HepG2 (cell line): Measurements from ENCODE around the gene PCIF1. TPM values are rescaled to one million over a fixed set of nuclear protein-coding genes. Genes with fewer than 3 reads are reported as not detected.

ENCODE experiments used
- ATAC-seq: fragments of 200-7000 bp; cut with Tn5 transposase; 3 replicates; pipeline ENCODE4 v1.9.1; 2020; ENCODE audit warnings: mild to moderate bottlenecking, moderate library complexity
- BruUV-seq: library from RNA; stranded (reverse); fragments of 400-500 nt; replicated peaks from 2 replicates; lab custom pipeline; 2021; lab: Mats Ljungman, UMichigan
- CTCF ChIA-PET: fragments of 300-600 bp; formaldehyde crosslinking; extraction: SDS; loops from one replicate; lab custom pipeline; 2021; ENCODE audit warnings: low total read pairs, inconsistent platforms, low intra/inter-chr PET ratio; lab: Yijun Ruan, JAX
- POLR2A ChIA-PET: fragments of 350-600 bp; sonication (Branson Sonifier 250); formaldehyde crosslinking; loops from one replicate; lab custom pipeline; 2020; ENCODE audit warnings: antibody characterized with exemption, inconsistent platforms; lab: Yijun Ruan, JAX
- DNase-seq: peaks from one replicate; pipeline ENCODE4 v3.0.0-alpha.2; 2015; ENCODE audit warnings: low spot score
- FAIRE-seq: peaks from 3 replicates; lab custom pipeline; 2011; peaks lifted over from hg19 to GRCh38; lab: Jason Lieb, UNC
- H2AFZ ChIP-seq: one replicate; pipeline ENCODE4 v1.6.1; 2011; ENCODE audit warnings: low read length, inconsistent platforms
- H3K27ac ChIP-seq: fragments of 300-600 bp; 3 replicates; pipeline ENCODE4 v1.8.0; 2011; ENCODE audit warnings: mixed run types, mild to moderate bottlenecking, mixed read lengths, low read length, inconsistent platforms; ENCODE audit not compliant: insufficient read depth; ENCODE audit errors: extremely low read length
- H3K27me3 ChIP-seq, 2 experiments: fragments of 200-600 bp in 1 of 2; 2 replicates in 1 of 2; 3 replicates in 1 of 2; pipeline versions ENCODE4 v1.6.0 to v1.8.0; 2011; ENCODE audit warnings: low read length in 2 of 2, mild to moderate bottlenecking in 2 of 2, moderate library complexity in 2 of 2, inconsistent platforms in 1 of 2; ENCODE audit not compliant: insufficient read depth in 2 of 2, control insufficient read depth in 1 of 2
- H3K36me3 ChIP-seq, 2 experiments: fragments of 200-600 bp in 1 of 2; replicated peaks in 1 of 2; 2 replicates in 1 of 2; 3 replicates in 1 of 2; pipeline versions ENCODE4 v1.5.1 to v1.8.0; 2011; ENCODE audit warnings: low read length in 2 of 2, inconsistent platforms in 1 of 2; ENCODE audit not compliant: insufficient read depth in 2 of 2, control insufficient read depth in 1 of 2
- H3K4me1 ChIP-seq: 2 replicates; pipeline ENCODE4 v1.5.1; 2012; ENCODE audit warnings: low read length, inconsistent platforms; ENCODE audit not compliant: insufficient read depth
- H3K4me2 ChIP-seq: 2 replicates; pipeline ENCODE4 v1.6.0; 2011; ENCODE audit warnings: low read depth, low read length, inconsistent platforms
- H3K4me3 ChIP-seq, 3 experiments: fragments of 200-600 bp in 1 of 3; sonication (generic), shearing (Covaris generic) in 1 of 3; replicated peaks in 1 of 3; 2 replicates each; pipeline ENCODE4 v1.5.1; 2011 to 2016; ENCODE audit warnings: low read length in 3 of 3, inconsistent platforms in 2 of 3, low read depth in 2 of 3, mild to moderate bottlenecking in 2 of 3, control low read depth in 1 of 3, mixed read lengths in 1 of 3; ENCODE audit not compliant: insufficient read depth in 1 of 3
- H3K79me2 ChIP-seq: one replicate; pipeline ENCODE4 v1.6.1; 2011; ENCODE audit warnings: low read length, inconsistent platforms; ENCODE audit not compliant: insufficient read depth
- H3K9ac ChIP-seq: 2 replicates; pipeline ENCODE4 v1.6.0; 2011; ENCODE audit warnings: mild to moderate bottlenecking, low read depth, low read length, inconsistent platforms; ENCODE audit not compliant: insufficient read depth
- H3K9me3 ChIP-seq: 2 replicates; pipeline ENCODE4 v1.5.1; 2012; ENCODE audit warnings: mild to moderate bottlenecking, low read length
- H4K20me1 ChIP-seq: 2 replicates; pipeline ENCODE4 v1.6.0; 2011; ENCODE audit warnings: inconsistent platforms, mild to moderate bottlenecking, low read length, moderate library complexity; ENCODE audit not compliant: insufficient read depth
- ARID2 ChIP-seq: sonication (generic); formaldehyde crosslinking; IDR thresholded peaks from 2 replicates; pipeline ENCODE4 v1.8.1; 2022; ENCODE audit warnings: mild to moderate bottlenecking, missing genetic modification reagents, borderline replicate concordance
- CBX1 ChIP-seq: IDR thresholded peaks from one replicate; pipeline ENCODE4 v1.6.1; 2016; ENCODE audit warnings: antibody characterized with exemption, low read depth
- EEA1 ChIP-seq: sonication (generic); formaldehyde crosslinking; IDR thresholded peaks from 2 replicates; pipeline ENCODE4 v1.5.1; 2020; ENCODE audit warnings: mild to moderate bottlenecking, missing genetic modification reagents, borderline replicate concordance
- FUBP1 ChIP-seq: sonication (generic); formaldehyde crosslinking; IDR thresholded peaks from 2 replicates; pipeline ENCODE4 v1.5.1; 2020; ENCODE audit warnings: missing genetic modification reagents, mild to moderate bottlenecking, borderline replicate concordance
- HNF1B ChIP-seq: sonication (generic); formaldehyde crosslinking; IDR thresholded peaks from 2 replicates; pipeline ENCODE4 v1.5.1; 2020; ENCODE audit warnings: mild to moderate bottlenecking, moderate library complexity, missing genetic modification reagents
- HOXA9 ChIP-seq: sonication (generic); formaldehyde crosslinking; IDR thresholded peaks from 2 replicates; pipeline ENCODE4 v1.8.1; 2022; ENCODE audit warnings: missing genetic modification reagents, mild to moderate bottlenecking, moderate library complexity, borderline replicate concordance
- KLF12 ChIP-seq: sonication (generic); formaldehyde crosslinking; IDR thresholded peaks from 2 replicates; pipeline ENCODE4 v1.4.0; 2020; ENCODE audit warnings: missing genetic modification reagents, borderline replicate concordance
- MAZ ChIP-seq, 2 experiments: sonication (generic) in 1 of 2; formaldehyde crosslinking in 1 of 2; IDR thresholded peaks; 2 replicates each; pipeline versions ENCODE4 v1.5.0 to v1.6.1; 2012 to 2020; ENCODE audit warnings: low read depth in 2 of 2, mild to moderate bottlenecking in 2 of 2, borderline replicate concordance in 1 of 2, improper control_type of control experiment in 1 of 2, low read length in 1 of 2, missing genetic modification reagents in 1 of 2, moderate library complexity in 1 of 2
- MTF1 ChIP-seq: sonication (generic); formaldehyde crosslinking; IDR thresholded peaks from 2 replicates; pipeline ENCODE4 v1.5.0; 2020; ENCODE audit warnings: missing genetic modification reagents
- SNAI1 ChIP-seq: sonication (generic); formaldehyde crosslinking; IDR thresholded peaks from 2 replicates; pipeline ENCODE4 v1.5.0; 2020; ENCODE audit warnings: mild to moderate bottlenecking, missing genetic modification reagents, borderline replicate concordance
- SP5 ChIP-seq: IDR thresholded peaks from 2 replicates; pipeline ENCODE4 v1.6.1; 2016; ENCODE audit warnings: low read depth, borderline replicate concordance
- SRY ChIP-seq: sonication (generic); formaldehyde crosslinking; IDR thresholded peaks from 2 replicates; pipeline ENCODE4 v1.8.0; 2022; ENCODE audit warnings: mild to moderate bottlenecking, missing genetic modification reagents
- TSC22D2 ChIP-seq: sonication (generic); formaldehyde crosslinking; IDR thresholded peaks from 2 replicates; pipeline ENCODE4 v1.5.1; 2020; ENCODE audit warnings: missing genetic modification reagents, mild to moderate bottlenecking, borderline replicate concordance
- ZBTB38 ChIP-seq: sonication (generic); formaldehyde crosslinking; IDR thresholded peaks from 2 replicates; pipeline ENCODE4 v1.5.1; 2020; ENCODE audit warnings: mild to moderate bottlenecking, missing genetic modification reagents
- ZNF260 ChIP-seq: sonication (generic); formaldehyde crosslinking; IDR thresholded peaks from 2 replicates; pipeline ENCODE4 v1.4.0; 2020; ENCODE audit warnings: missing genetic modification reagents, low read depth, mild to moderate bottlenecking, borderline replicate concordance
- ZNF274 ChIP-seq: sonication (generic); formaldehyde crosslinking; IDR thresholded peaks from 2 replicates; pipeline ENCODE4 v1.5.1; 2020; ENCODE audit warnings: mild to moderate bottlenecking, missing genetic modification reagents
- ZNF770 ChIP-seq: sonication (generic); formaldehyde crosslinking; IDR thresholded peaks from 2 replicates; pipeline ENCODE4 v1.5.0; 2020; ENCODE audit warnings: mild to moderate bottlenecking, missing genetic modification reagents
- ZSCAN5A ChIP-seq: sonication (generic); formaldehyde crosslinking; IDR thresholded peaks from 2 replicates; pipeline ENCODE4 v1.8.0; 2022; ENCODE audit warnings: mild to moderate bottlenecking, missing genetic modification reagents, borderline replicate concordance
- WGBS: methylation state at CpG from one replicate; pipeline ENCODE4 v1.1.6; 2017; ENCODE audit warnings: low lambda C conversion rate; 5-methylcytosine and 5-hydroxymethylcytosine counted together
- in situ Hi-C: cut with HindIII; loops from 2 replicates; pipeline ENCODE4 v1.10.0; 2017; ENCODE audit warnings: low pct_unique_long_range_greater_than_20kb; ENCODE audit not compliant: extremely low pct_ligation_motif_present
- intact Hi-C: fragments of 100-400 bp; cut with micrococcal nuclease; formaldehyde crosslinking; loops from one replicate; pipeline ENCODE4 v1.10.0; 2022; ENCODE audit not compliant: unreplicated experiment
- polyA plus RNA-seq, 8 experiments: library from polyadenylated mRNA; depleted of rRNA in 3 of 8; stranded (reverse) in 7 of 8; unstranded in 1 of 8; fragments of >200 nt; fragmentation: Illumina TruSeq in 4 of 8; extraction: Trizol in 4 of 8; gene quantifications; 2 replicates each; pipeline versions ENCODE4 v1.2.1 to v1.2.3, GENCODE V29; 2011 to 2016; ENCODE audit warnings: low read depth in 4 of 8, missing spikeins in 1 of 8, mixed read lengths in 1 of 8; ENCODE audit not compliant: insufficient read depth in 1 of 8
- total RNA-seq, 5 experiments: library from RNA; depleted of rRNA; stranded (reverse); fragments of >200 nt; fragmentation: Illumina TruSeq; extraction: Trizol; gene quantifications; 2 replicates each; pipeline ENCODE4 v1.2.3, GENCODE V29; 2016; ENCODE audit warnings: low read depth in 1 of 5

Gene PCIF1
- total and polyA plus RNA-seq, 2 of the 13 experiments (the other 11 are each of a cell fraction or from before 2014, with no cell fraction given): 20.9 to 24.4 TPM

- no peak overlapping the region for H3K27ac ChIP-seq
- TF ChIP-seq SRY (no peak), MAZ (IDR thresholded peaks at IDR 0.05; ENCODE audit: borderline replicate concordance, low read depth, low read length) (no peak), MAZ (CRISPR knock-in tag; IDR thresholded peaks at IDR 0.05; ENCODE audit: low read depth) (no peak), ZSCAN5A (CRISPR knock-in tag) (no peak), ARID2 (CRISPR knock-in tag) (no peak), EEA1 (no peak), HOXA9 (CRISPR knock-in tag) (no peak), SP5 (CRISPR knock-in tag) (no peak), TSC22D2 (no peak), ZBTB38 (CRISPR knock-in tag) (no peak), SNAI1 (no peak), CBX1 (no peak), FUBP1 (CRISPR knock-in tag) (no peak), ZNF260 (CRISPR knock-in tag) (no peak), MTF1 (no peak), HNF1B (CRISPR knock-in tag) (no peak), ZNF274 (CRISPR knock-in tag) (no peak), ZNF770 (no peak), KLF12 (CRISPR knock-in tag) (no peak)
- H3K9ac ChIP-seq: no peak overlapping the region
- BruUV-seq: no TSS peak
- WGBS: 8% methylated on average over 3 of the region's 3 CpGs
- H3K79me2 ChIP-seq: no peaks in the 10 kb centered on the region
- FAIRE-seq (no peak), ATAC-seq (no peak), DNase-seq (no peak)
- no peaks in the 10 kb centered on the region for H4K20me1 ChIP-seq
- peaks cover 13% of the 10 kb centered on the region for H3K4me1 ChIP-seq
- H3K4me2 ChIP-seq: no peak overlapping the region
- no peak overlapping the region for H3K4me3 ChIP-seq
- H3K27me3 ChIP-seq: peaks cover under 1 to 6% of the 10 kb centered on the region in 2 experiments; a peak in 2 of 5 replicates
- in situ Hi-C loops (no loop called here), intact Hi-C loops (no loop called here)
- ChIA-PET POLR2A (no interaction called here), CTCF (no interaction called here)
- no peaks in the 10 kb centered on the region for H3K36me3 ChIP-seq
- H2AFZ ChIP-seq: no peak overlapping the region
- H3K9me3 ChIP-seq: no peaks in the 10 kb centered on the region
These were observed 57.1 kb downstream of the PCIF1 start for GRCh38 chr20:45991616-45992015.
